IPS-20b (cell line): Measurements from ENCODE around the gene LRP2.

Experiments
- H3K27ac ChIP-seq: one replicate; pipeline ENCODE4 v1.5.1; 2013; ENCODE audit warnings: low read length
- H3K27me3 ChIP-seq: 2 replicates; pipeline ENCODE4 v1.6.1; 2013; ENCODE audit warnings: mild to moderate bottlenecking, low read length, inconsistent platforms; ENCODE audit not compliant: insufficient read depth
- H3K36me3 ChIP-seq: 2 replicates; pipeline ENCODE4 v1.6.1; 2013; ENCODE audit warnings: low read depth, mild to moderate bottlenecking, inconsistent platforms, low read length, moderate library complexity; ENCODE audit not compliant: insufficient read depth
- H3K4me1 ChIP-seq: 2 replicates; pipeline ENCODE4 v1.6.1; 2013; ENCODE audit warnings: mild to moderate bottlenecking, control low read depth, inconsistent platforms, low read length, moderate library complexity; ENCODE audit not compliant: insufficient read depth
- H3K4me3 ChIP-seq: 2 replicates; pipeline ENCODE4 v1.5.1; 2013; ENCODE audit warnings: mild to moderate bottlenecking, low read length, inconsistent platforms
- H3K9ac ChIP-seq: 2 replicates; pipeline ENCODE4 v1.6.1; 2013; ENCODE audit warnings: low read depth, mild to moderate bottlenecking, inconsistent platforms, low read length, moderate library complexity
- H3K9me3 ChIP-seq: 2 replicates; pipeline ENCODE4 v1.6.1; 2013; ENCODE audit warnings: mild to moderate bottlenecking, low read depth, low read length, inconsistent platforms; ENCODE audit not compliant: insufficient read depth

Gene LRP2

DNA sequence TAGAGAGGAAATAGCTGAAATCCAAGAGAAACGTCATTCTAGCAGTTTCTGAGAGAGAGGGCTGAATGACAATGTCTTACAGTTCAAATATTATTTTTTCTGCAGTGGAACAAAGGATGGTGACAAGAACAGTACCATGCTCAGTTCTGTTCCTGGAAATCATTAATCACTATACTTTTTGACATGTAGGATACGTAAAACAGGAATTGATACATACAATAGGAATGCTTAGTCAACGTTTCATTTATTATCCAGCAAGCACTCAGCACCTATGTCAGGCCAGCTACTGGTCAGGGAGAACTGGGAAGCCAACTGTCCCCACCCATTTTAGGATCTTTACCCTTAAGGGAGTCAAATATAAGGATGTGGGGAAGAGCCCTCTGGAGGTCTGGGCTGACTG is 178.3 kb downstream of the LRP2 start:
- no peak overlapping the region for H3K27ac ChIP-seq
- H3K27me3 ChIP-seq = no peaks in the 10 kb centered on the region
- no peaks in the 10 kb centered on the region for H3K4me1 ChIP-seq
- H3K36me3 ChIP-seq = no peaks in the 10 kb centered on the region
- H3K9me3 ChIP-seq = no peaks in the 10 kb centered on the region
- no peak overlapping the region for H3K4me3 ChIP-seq
- no peak overlapping the region for H3K9ac ChIP-seq

DNA sequence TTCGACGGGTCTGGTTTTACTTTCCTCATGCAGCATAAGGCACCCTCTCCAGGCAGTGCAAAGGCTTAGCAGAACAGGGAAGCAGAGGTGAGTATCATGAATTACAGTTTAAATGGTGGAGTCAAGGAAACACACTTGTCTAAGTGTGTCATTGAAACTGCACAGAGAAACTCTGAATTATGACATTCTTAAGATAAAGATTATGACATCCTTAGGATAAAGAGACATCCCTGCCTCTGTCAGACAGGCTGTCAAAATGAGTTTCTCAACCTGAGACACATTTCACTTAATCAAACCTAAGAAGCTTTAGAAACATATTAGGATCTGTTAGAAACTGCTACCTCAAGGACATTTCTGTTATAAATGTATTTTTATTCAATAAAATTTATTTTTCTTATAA is 179.8 kb downstream of the LRP2 start:
- no peaks in the 10 kb centered on the region for H3K4me1 ChIP-seq
- no peaks in the 10 kb centered on the region for H3K27me3 ChIP-seq
- H3K4me3 ChIP-seq = no peak overlapping the region
- H3K9me3 ChIP-seq = no peaks in the 10 kb centered on the region
- no peak overlapping the region for H3K27ac ChIP-seq
- H3K36me3 ChIP-seq = no peaks in the 10 kb centered on the region
- H3K9ac ChIP-seq = no peak overlapping the region

DNA sequence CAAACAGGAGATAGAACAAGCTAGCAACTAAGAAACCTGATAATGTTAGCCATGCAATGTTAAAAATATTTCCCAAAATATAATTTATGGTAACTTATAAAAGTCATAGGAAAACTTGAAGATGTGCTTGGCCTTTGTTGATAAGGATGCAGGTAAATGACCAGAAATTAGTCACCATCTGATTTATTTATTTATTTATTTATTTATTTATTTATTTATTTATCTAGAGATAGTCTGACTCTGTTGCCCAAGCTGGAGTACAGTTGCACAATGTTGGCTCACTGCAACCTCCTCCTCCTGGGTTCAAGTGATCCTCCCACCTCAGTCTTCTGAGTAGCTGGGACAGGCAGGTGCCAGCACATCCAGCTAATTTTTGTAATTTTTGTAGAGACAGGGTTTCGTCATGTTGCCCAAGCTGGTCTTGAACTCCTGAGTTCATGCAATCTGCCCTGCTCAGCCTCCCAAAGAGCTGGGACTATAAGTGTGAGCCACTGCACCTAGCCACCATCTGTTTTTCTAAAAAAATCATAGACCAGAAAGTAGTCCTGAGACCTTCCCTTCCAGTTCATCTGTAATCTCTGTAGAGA is 183.4 kb downstream of the LRP2 start:
- Histone ChIP-seq H3K9me3 (no peaks in the 10 kb centered on the region), H3K27me3 (no peaks in the 10 kb centered on the region), H3K9ac (no peak overlapping the region), H3K4me1 (no peaks in the 10 kb centered on the region), H3K36me3 (no peaks in the 10 kb centered on the region), H3K4me3 (no peak overlapping the region), H3K27ac (no peak overlapping the region)

DNA sequence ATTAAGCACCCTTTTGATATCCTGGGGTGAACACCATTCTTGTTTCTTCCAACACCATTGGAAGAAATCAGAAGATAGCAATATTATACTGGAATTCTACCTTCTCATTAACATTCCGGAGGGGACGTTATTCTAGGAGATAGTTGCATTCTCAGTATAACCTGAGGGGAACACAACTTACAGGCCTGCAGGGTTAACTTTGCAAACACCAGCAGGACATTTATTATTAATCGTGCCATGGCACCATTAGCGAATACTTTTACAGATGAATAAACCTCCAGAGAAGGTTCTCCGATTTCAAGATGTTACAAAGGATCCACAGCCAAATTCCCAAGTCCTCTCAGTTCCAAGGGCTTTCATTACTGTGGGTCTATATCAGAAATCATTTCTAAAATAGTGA is 184.0 kb downstream of the LRP2 start:
- Histone ChIP-seq H3K4me3 (no peak overlapping the region), H3K36me3 (no peaks in the 10 kb centered on the region), H3K27ac (no peak overlapping the region), H3K27me3 (no peaks in the 10 kb centered on the region), H3K4me1 (no peaks in the 10 kb centered on the region), H3K9ac (no peak overlapping the region), H3K9me3 (no peaks in the 10 kb centered on the region)

DNA sequence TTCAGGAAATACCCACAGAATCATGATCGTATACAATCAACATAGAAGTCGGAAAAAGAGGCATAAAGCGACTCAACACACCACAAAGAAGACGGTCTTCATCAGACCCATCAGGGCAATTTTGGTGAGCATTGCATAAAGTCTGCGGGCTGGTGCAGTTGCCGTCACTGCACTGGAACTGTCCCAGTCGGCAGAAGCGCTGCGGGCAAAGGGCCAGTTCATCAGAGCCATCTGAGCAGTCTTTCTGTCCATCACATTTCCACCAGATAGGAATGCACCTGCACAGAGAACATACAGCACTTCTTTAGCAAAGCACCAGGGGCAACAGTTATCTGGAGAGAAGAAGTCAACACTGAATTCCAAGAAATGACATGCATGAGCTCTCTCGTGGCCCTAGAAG is 187.2 kb downstream of the LRP2 start:
- Histone ChIP-seq H3K9ac (no peak overlapping the region), H3K27me3 (no peaks in the 10 kb centered on the region), H3K4me1 (no peaks in the 10 kb centered on the region), H3K36me3 (no peaks in the 10 kb centered on the region), H3K4me3 (no peak overlapping the region), H3K27ac (no peak overlapping the region), H3K9me3 (no peaks in the 10 kb centered on the region)

DNA sequence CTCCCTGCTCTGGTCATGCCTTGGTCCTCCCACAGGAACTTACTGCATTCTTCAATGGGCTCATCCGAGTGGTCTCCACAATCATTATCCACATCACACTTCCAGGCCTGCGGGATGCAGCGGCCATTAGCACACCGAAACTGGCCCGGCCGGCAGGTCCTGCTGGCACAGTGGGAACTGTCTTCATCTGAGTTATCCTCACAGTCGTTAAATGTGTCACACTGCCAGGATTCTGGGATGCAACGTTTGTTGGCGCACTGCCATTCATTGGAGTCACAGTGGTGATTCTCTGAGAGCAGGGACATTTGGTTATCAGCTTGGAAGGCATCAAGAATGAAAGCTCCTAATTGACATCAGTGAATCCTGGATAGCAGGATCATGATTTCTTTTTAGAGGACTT is 188.5 kb downstream of the LRP2 start:
- no peaks in the 10 kb centered on the region for H3K27me3 ChIP-seq
- H3K9ac ChIP-seq = no peak overlapping the region
- H3K36me3 ChIP-seq = no peaks in the 10 kb centered on the region
- no peaks in the 10 kb centered on the region for H3K9me3 ChIP-seq
- H3K4me3 ChIP-seq = no peak overlapping the region
- no peak overlapping the region for H3K27ac ChIP-seq
- no peaks in the 10 kb centered on the region for H3K4me1 ChIP-seq

DNA sequence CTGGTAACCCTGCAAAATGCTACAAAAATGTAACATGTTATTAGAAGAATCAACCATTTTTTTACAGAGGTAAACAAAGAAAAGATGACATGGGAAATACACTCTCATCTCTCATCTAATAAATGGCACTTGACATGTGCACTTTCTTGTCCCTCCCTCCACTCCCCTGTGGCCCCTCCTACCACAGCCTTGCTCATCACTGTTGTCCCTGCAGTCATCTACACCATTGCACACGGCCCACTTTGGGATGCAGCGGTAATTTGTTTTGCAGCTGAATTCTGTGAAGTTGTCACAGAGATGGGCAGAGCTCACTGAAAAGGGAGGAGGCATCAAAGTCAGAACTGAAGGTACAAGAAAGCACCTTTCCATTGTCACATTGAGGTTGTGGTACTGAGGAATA is 189.4 kb downstream of the LRP2 start:
- H3K36me3 ChIP-seq = no peaks in the 10 kb centered on the region
- no peaks in the 10 kb centered on the region for H3K4me1 ChIP-seq
- no peaks in the 10 kb centered on the region for H3K27me3 ChIP-seq
- H3K9me3 ChIP-seq = no peaks in the 10 kb centered on the region
- H3K9ac ChIP-seq = no peak overlapping the region
- no peak overlapping the region for H3K4me3 ChIP-seq
- H3K27ac ChIP-seq = no peak overlapping the region

DNA sequence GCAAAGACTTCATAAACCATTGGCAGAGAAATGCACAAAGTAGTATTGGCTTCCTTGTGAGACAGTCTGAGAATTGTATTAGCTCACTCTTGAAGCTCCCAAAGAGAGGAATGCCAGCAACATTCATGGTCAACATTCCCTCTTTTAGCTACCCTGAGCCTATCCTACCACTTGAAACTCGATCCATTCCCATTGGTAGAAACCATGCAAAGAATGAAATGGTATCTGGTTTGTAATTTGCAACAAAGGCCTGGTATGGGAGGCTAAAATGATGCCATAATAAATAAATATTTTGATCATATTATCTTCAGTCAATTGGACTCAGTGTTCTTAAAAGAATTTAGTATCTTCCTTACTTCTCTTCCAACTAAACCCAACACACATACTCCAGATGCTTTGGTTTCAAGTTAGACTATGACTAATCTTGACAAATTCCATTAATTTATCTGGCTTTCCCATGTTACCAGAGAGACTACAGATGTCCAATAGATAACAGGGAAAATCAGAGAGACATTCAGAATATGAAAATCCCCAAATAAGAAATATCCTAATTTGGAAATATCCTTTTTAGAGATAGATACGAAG is 190.1 kb downstream of the LRP2 start:
- H3K9me3 ChIP-seq = no peaks in the 10 kb centered on the region

DNA sequence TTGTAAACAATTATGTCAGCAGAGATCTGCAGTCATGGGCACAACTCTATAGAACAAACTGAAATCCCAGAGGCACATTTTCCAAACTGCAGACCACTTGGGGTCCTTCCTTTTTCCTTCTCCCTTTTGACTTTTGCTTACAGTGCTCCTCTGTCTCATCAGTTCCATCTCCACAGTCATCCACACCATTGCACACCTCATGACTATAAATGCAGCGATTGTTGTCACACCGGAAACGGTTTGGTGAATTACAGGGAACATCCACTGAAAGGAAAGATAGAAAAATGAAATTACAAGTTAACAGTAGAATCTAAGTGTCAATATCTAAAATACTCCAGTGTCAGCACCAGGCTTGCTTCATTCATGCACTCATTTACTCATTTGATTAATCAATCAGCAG is 196.5 kb downstream of the LRP2 start:
- H3K9ac ChIP-seq = no peak overlapping the region
- no peak overlapping the region for H3K4me3 ChIP-seq
- no peaks in the 10 kb centered on the region for H3K27me3 ChIP-seq
- H3K4me1 ChIP-seq = no peaks in the 10 kb centered on the region
- H3K9me3 ChIP-seq = no peaks in the 10 kb centered on the region
- no peaks in the 10 kb centered on the region for H3K36me3 ChIP-seq
- no peak overlapping the region for H3K27ac ChIP-seq

More for the DNA sequence above, 190.1 kb downstream of the LRP2 start:
- no peak overlapping the region for H3K9ac ChIP-seq
- no peaks in the 10 kb centered on the region for H3K27me3 ChIP-seq
- H3K27ac ChIP-seq = no peak overlapping the region
- H3K36me3 ChIP-seq = no peaks in the 10 kb centered on the region
- no peaks in the 10 kb centered on the region for H3K4me1 ChIP-seq
- no peak overlapping the region for H3K4me3 ChIP-seq

DNA sequence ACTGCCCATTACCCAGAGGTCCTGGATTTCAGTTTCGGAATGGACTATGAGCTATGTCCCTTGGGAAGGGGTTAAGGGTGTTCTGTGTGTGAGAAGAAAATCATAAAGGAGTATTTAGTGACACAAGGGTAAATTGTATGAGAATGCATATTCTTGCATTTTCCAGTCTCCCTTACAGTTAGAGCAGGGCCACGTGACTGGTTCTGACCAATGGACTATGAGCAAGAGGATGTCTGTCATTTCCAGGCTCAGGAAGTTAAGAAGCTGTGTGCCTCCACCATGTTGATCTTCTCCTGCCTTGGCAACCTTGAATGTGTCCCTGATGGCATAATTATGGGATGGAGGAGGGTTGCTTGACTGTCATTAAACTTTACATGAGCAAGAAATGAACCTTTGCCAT is 198.0 kb downstream of the LRP2 start:
- no peaks in the 10 kb centered on the region for H3K27me3 ChIP-seq
- H3K9ac ChIP-seq = no peak overlapping the region
- no peaks in the 10 kb centered on the region for H3K4me1 ChIP-seq
- no peaks in the 10 kb centered on the region for H3K9me3 ChIP-seq
- no peak overlapping the region for H3K4me3 ChIP-seq
- H3K36me3 ChIP-seq = no peaks in the 10 kb centered on the region
- no peak overlapping the region for H3K27ac ChIP-seq

DNA sequence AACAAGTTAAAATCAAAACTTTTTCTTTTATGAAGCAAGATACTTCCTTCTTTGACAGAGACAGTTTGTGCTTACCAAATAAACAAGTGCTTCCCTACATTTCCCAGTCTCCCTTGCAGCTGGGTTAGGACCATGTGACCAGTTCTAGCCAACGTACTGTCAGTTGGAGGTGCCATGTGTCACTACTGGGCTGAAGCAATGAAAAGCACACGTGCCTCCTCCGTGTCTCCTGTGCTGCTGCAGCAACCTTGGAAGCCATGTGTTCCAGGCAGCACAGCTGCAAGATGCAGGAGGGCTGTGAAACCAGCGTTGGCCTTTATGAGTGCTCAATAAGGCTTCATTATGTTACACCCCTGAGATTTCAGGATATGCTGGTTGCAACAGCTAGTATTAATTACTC is 199.7 kb downstream of the LRP2 start:
- Histone ChIP-seq H3K27me3 (no peaks in the 10 kb centered on the region), H3K27ac (no peak overlapping the region), H3K9ac (no peak overlapping the region), H3K36me3 (no peaks in the 10 kb centered on the region), H3K9me3 (no peaks in the 10 kb centered on the region), H3K4me1 (no peaks in the 10 kb centered on the region), H3K4me3 (no peak overlapping the region)

DNA sequence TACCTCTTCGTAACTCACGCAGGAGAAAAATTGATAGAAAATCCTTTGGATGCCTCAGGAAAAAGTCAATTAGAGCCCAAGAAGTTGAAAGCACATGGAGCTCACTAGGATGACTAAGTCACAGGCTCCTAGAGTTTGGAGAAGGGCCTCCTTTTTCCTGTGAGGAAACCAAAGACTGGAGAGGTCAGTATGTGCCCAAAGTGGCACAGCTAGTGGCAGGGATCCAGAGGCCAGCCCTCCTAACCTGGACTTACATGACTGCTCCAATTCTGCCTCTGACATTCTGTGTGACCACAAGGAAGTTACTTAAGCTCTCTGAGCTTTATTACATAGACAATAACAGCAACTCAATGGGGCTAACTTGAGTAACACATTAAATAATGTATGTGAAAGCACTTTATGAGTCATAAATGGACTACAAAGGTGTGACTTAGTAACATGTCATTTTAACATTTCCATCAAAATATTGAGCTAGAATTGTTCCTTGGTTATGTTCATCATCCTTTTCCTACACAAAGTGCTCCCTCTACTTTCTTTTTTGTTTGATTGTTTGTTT is 201.3 kb downstream of the LRP2 start:
- no peak overlapping the region for H3K9ac ChIP-seq
- H3K27ac ChIP-seq = no peak overlapping the region
- H3K9me3 ChIP-seq = no peaks in the 10 kb centered on the region
- no peaks in the 10 kb centered on the region for H3K27me3 ChIP-seq
- no peaks in the 10 kb centered on the region for H3K4me1 ChIP-seq
- H3K4me3 ChIP-seq = no peak overlapping the region
- no peaks in the 10 kb centered on the region for H3K36me3 ChIP-seq
